ENCODE results near the gene TGFBR3. TPM values are rescaled to one million over a fixed set of nuclear protein-coding genes. Genes with fewer than 3 reads are reported as not detected.

TGFBR3 gene
- total RNA-seq, 1 experiment from 2014 or later, result 12.2 TPM

DNA sequence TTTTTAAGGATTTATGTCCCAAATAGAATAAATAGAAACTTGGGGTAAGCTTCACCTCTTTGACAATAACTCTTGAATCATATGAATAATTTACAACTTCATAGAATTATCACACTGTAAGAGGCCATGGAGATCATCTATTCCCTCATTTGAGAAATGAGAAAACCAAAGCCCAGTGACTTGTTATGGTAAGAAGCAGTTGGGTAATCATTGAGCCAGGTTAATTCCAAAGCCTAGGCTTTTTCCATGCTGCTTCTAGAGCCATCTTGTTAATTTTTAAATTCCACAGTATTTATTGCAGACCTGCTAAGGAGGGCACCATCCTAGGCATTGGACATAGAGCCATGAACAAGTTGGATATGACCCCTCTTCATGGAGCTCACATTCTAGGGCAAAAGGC lies 224.8 kb downstream of the TGFBR3 start:
- Histone ChIP-seq H3K4me3 (ENCODE audit: low read depth, low read length) (no peak overlapping the region), H3K27me3 (replicated peaks; ENCODE audit: control insufficient read depth, insufficient read depth, low read length) (no peaks in the 10 kb centered on the region), H3K4me1 (no peaks in the 10 kb centered on the region), H3K9me3 (no peaks in the 10 kb centered on the region), H3K36me3 (ENCODE audit: control insufficient read depth, insufficient read depth, low read length) (no peaks in the 10 kb centered on the region)
- no peaks in the 10 kb centered on the region for H3K27me3 Mint-ChIP-seq (ENCODE audit: insufficient read depth, unreplicated experiment)
- POLR2A ChIA-PET, result no interaction called here
- no peaks in the 10 kb centered on the region for H3K9me3 Mint-ChIP-seq (ENCODE audit: unreplicated experiment)
- intact Hi-C loops (cut with micrococcal nuclease; ENCODE audit: unreplicated experiment), result no loop called here
- TF ChIP-seq, protein P1, sequence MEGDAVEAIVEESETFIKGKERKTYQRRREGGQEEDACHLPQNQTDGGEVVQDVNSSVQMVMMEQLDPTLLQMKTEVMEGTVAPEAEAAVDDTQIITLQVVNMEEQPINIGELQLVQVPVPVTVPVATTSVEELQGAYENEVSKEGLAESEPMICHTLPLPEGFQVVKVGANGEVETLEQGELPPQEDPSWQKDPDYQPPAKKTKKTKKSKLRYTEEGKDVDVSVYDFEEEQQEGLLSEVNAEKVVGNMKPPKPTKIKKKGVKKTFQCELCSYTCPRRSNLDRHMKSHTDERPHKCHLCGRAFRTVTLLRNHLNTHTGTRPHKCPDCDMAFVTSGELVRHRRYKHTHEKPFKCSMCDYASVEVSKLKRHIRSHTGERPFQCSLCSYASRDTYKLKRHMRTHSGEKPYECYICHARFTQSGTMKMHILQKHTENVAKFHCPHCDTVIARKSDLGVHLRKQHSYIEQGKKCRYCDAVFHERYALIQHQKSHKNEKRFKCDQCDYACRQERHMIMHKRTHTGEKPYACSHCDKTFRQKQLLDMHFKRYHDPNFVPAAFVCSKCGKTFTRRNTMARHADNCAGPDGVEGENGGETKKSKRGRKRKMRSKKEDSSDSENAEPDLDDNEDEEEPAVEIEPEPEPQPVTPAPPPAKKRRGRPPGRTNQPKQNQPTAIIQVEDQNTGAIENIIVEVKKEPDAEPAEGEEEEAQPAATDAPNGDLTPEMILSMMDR (IDR thresholded peaks at IDR 0.05; ENCODE audit: insufficient read depth in 1 of 2, low read depth in 1 of 2, low read length in 1 of 2, severe bottlenecking in 1 of 2, unreplicated experiment in 1 of 2), result no peak
- no peaks in the 10 kb centered on the region for H3K36me3 Mint-ChIP-seq (ENCODE audit: insufficient read depth, unreplicated experiment)
- H3K4me1 Mint-ChIP-seq (ENCODE audit: low read depth, unreplicated experiment), result no peaks in the 10 kb centered on the region
- H3K4me3 Mint-ChIP-seq (ENCODE audit: unreplicated experiment), result no peak overlapping the region
- H3K27ac Mint-ChIP-seq (ENCODE audit: unreplicated experiment), result no peak overlapping the region
- no TSS peak for BruUV-seq (replicated peaks)
- CTCF ChIA-PET, result no interaction called here
- DNase-seq, result no peak

GRCh38 chr1:91660708-91661107 lies 225.2 kb downstream of the TGFBR3 start:
- no peaks in the 10 kb centered on the region for H3K4me1 Mint-ChIP-seq (ENCODE audit: low read depth, unreplicated experiment)
- BruUV-seq (replicated peaks), result no TSS peak

DNA sequence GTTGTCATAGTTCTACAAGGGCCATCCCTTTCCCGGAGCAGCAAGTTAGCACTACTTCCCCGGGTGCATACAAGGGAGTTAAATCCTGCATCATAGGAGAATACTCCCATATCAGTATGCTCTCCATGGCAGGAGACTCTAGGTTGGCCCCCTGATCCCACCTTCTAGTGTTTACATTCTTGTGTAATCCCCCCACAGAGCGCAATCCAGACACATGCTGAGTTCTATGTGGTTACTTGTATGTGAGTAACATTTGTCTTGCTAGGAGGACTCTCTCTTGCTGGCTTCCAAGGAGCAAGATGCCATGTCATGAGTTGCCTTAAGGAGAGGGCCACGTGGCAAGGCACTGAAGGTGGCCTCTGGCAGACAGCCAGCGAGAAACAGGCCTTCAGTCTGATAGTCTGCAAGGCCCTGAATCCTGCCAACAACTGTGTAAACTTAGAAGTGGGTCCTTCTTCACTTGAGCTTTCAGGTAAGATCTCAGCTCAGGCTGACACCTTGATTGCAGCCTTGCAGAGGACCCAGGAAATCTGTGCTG lies 230.0 kb downstream of the TGFBR3 start:
- POLR2A ChIA-PET, result no interaction called here
- no TSS peak for BruUV-seq (replicated peaks)
- Mint-ChIP-seq H3K36me3 (ENCODE audit: insufficient read depth, unreplicated experiment) (no peaks in the 10 kb centered on the region), H3K9me3 (ENCODE audit: unreplicated experiment) (peaks cover 9% of the 10 kb centered on the region), H3K4me1 (ENCODE audit: low read depth, unreplicated experiment) (no peaks in the 10 kb centered on the region), H3K27me3 (ENCODE audit: insufficient read depth, unreplicated experiment) (no peaks in the 10 kb centered on the region), H3K27ac (ENCODE audit: unreplicated experiment) (no peak overlapping the region), H3K4me3 (ENCODE audit: unreplicated experiment) (no peak overlapping the region)
- H3K9me3 ChIP-seq, result no peaks in the 10 kb centered on the region
- TF ChIP-seq, protein P1 (IDR thresholded peaks at IDR 0.05; ENCODE audit: insufficient read depth in 1 of 2, low read depth in 1 of 2, low read length in 1 of 2, severe bottlenecking in 1 of 2, unreplicated experiment in 1 of 2), result no peak
- intact Hi-C loops (cut with micrococcal nuclease; ENCODE audit: unreplicated experiment), result no loop called here
- no peaks in the 10 kb centered on the region for H3K27me3 ChIP-seq (replicated peaks; ENCODE audit: control insufficient read depth, insufficient read depth, low read length)
- H3K4me1 ChIP-seq, result no peaks in the 10 kb centered on the region
- CTCF ChIA-PET, result no interaction called here
- no peak overlapping the region for H3K4me3 ChIP-seq (ENCODE audit: low read depth, low read length)
- H3K36me3 ChIP-seq (ENCODE audit: control insufficient read depth, insufficient read depth, low read length), result no peaks in the 10 kb centered on the region
- DNase-seq, result no peak

More at GRCh38 chr1:91660708-91661107, 225.2 kb downstream of the TGFBR3 start:
- ChIA-PET POLR2A (no interaction called here), CTCF (no interaction called here)
- Mint-ChIP-seq H3K36me3 (ENCODE audit: insufficient read depth, unreplicated experiment) (no peaks in the 10 kb centered on the region), H3K27me3 (ENCODE audit: insufficient read depth, unreplicated experiment) (no peaks in the 10 kb centered on the region), H3K9me3 (ENCODE audit: unreplicated experiment) (no peaks in the 10 kb centered on the region), H3K27ac (ENCODE audit: unreplicated experiment) (no peak overlapping the region), H3K4me3 (ENCODE audit: unreplicated experiment) (no peak overlapping the region)
- intact Hi-C loops (cut with micrococcal nuclease; ENCODE audit: unreplicated experiment), result no loop called here
- no peak overlapping the region for H3K4me3 ChIP-seq (ENCODE audit: low read depth, low read length)
- no peak for DNase-seq
- TF ChIP-seq, protein P1 (IDR thresholded peaks at IDR 0.05; ENCODE audit: insufficient read depth in 1 of 2, low read depth in 1 of 2, low read length in 1 of 2, severe bottlenecking in 1 of 2, unreplicated experiment in 1 of 2), result no peak
- H3K27me3 ChIP-seq (replicated peaks; ENCODE audit: control insufficient read depth, insufficient read depth, low read length), result no peaks in the 10 kb centered on the region
- no peaks in the 10 kb centered on the region for H3K4me1 ChIP-seq
- H3K36me3 ChIP-seq (ENCODE audit: control insufficient read depth, insufficient read depth, low read length), result no peaks in the 10 kb centered on the region
- H3K9me3 ChIP-seq, result no peaks in the 10 kb centered on the region
